Measurements from ENCODE around the gene SATB2.
A peak's percentile ranks its signal among the peaks of the same experiment; 100 is the strongest.

The SATB2 gene

GRCh38 chr2:199316851-199317250, 140.9 kb downstream of the SATB2 start:
- DNase-seq: no peak

DNA sequence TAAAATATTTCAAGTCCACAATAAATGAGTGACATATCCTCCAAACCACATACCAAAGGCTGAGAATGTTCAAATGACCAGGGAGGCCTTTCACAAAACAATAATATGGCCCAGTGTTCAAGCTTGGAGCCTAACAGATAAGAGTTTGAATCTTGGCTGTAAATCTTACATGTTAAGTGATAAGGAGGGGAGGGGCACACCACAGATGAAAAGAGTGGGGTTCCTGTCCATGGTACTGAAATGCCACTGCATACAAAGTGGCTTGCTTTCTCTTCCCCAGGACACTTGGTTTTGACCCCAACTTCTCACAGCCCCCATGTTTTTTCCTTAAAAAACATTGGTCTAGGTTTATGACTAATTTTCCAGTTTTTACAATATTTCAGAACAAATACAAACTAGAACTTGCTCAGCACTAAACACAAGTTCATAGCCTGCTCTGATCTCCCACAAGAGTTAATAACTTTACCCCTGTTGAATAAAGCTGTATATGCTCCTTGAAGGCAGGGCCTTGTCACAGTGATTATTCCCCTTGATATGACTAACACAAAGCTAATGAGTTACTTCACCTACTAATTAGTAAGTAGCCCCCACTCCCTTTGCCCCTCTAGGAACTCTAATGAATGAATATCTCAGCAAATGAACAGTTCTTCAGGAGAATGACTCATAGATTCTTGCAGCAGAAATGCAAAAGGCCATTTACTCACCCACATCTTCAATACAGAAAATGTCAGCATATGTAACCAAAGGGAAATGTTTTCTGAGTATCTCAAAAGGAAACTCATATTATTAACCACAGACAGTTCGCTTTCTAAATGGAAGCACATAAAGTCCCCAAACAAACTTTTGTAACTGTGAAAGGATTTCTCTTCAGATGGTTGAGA, 142.2 kb downstream of the SATB2 start:
- no peak for DNase-seq

- DNase-seq: no peak
These were observed 144.8 kb downstream of the SATB2 start for GRCh38 chr2:199312931-199313330.

DNA sequence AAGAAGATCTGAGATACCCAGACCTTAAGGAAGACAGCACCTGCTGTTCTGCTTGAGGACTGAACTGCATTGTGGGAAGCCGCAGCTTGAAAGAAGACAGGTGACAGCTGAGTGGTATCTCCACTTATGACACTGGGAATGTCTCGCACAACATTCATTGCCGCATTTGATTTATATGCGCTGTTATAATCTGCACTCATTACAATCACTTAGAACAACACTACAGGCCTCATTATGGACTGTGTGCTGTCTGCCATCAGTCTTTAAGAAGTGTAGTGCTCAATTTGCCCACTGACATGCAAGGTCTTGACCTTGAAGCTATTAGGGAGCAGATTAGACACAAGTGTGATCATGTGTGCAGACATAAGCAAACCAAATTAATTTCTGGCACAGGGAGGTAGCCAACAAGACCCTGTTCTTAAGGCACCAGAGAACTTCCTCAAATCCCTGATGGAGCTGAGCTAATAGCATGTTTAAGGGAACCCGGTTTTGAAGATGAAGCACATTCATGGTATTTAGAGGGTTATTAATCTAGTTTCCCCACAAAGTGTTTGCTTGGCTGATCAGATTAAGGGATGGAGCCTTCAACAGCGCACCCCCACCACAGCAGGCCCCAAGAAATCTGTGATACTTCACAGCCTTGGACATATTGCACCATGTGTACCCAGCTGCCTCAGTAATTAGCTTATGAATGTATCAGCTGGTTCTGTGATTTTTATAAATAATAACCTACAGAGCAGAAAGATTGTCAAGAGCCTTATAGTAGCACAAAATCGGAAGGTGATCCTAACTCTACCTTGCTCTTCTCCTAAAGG, 146.8 kb downstream of the SATB2 start:
- peak; percentile 82 for DNase-seq

GRCh38 chr2:199309973-199310372, 147.8 kb downstream of the SATB2 start:
- DNase-seq: peak; percentile 93

- no peak for DNase-seq
These were observed 148.3 kb downstream of the SATB2 start for GRCh38 chr2:199309411-199309810.

DNA sequence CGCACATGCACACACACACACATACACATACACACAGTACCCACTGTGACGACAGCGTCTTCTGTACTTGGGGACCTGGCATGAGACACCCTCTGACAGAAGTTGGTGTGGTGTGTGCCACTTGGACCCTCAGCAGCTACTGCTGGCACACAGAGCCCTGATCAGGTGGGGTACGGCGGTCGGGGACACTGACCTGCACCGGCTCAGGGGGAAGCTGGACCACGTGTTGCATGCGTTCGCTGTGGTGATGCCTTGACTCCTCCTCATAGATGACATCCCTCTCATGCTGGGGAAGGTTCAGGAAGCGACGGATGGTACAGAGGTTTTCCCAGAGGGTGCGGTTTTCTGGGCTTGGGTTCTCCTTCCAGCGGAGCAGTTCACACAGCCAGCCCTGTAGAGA, 149.2 kb downstream of the SATB2 start:
- DNase-seq: no peak

DNA sequence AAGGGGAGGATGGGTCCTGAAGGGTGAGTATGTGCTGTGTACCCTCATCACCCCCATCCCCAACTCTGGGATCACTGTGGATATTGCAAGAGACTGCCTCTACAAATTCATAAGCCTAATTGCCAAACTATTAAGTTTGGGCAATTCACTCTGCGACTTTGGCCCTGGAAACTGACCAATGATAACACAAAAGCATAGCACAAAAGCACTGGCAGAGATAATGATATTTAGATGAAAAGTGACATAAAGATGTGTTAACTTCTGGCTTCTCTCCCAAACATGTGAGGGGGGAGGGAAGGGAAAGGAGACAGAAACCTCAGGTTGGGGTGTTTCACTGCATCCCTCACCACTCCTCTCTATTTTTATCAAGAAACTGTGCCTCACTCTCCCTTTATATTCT, 150.3 kb downstream of the SATB2 start:
- no peak for DNase-seq

DNA sequence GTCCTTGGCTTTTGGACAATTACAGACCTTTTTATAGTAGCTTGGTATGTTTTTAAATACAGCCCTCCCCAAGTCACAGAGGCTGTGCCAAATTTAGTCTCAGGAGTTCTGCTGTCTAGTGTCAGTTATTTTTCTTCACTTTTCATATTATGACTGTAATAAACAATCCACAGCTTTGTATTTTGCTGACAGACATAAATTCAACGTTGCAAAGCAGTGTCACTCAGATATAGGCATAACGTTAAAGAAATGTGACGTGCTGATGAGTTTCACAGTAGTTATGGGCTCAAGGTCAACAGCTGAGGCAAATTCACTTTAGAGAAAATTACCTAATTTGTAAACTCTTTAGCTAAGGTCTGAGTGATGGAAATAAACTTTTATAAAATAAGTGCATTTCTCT, 151.6 kb downstream of the SATB2 start:
- no peak for DNase-seq

- DNase-seq: no peak
These were observed 154.0 kb downstream of the SATB2 start for GRCh38 chr2:199303728-199304177.

DNA sequence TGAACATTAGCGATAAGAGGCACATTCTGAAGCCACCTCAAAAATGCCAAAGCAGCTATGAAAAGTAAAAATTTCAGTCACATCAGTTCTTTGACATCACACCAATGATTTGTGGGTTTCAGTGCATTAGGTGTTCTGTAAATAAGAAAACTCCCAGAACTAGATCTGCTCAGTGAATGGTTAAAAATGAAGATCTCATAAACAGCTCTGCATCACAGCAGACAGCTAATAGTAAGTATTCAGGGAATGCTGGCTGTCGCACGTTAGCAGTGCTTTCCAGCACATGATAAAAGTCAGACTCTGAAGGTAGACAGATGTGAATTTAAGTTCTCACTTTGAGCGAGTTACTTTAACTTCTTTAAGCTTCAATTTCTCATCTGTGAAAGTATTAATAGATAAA, 154.9 kb downstream of the SATB2 start:
- DNase-seq: no peak

GRCh38 chr2:199288424-199288823, 169.3 kb downstream of the SATB2 start:
- no peak for DNase-seq

DNA sequence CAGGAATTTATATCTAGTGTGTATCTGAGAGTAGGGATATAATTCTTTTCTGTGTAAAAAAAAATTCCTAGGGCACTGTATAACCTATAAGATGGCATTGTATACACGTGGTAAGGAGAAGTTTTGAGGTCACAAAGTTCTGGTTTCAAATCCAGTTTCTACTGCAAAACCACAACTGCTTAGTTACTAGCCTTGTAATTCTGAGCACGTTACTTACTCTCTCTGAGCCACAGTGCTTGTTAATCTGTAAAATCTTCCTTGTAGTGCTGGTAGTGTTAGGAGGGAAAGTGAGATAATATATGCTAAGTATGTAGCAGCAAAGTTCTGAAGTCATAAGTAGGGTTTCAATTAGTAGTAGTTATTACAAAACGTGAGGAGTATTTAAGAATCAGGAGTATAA, 175.4 kb downstream of the SATB2 start:
- no peak for DNase-seq

DNA sequence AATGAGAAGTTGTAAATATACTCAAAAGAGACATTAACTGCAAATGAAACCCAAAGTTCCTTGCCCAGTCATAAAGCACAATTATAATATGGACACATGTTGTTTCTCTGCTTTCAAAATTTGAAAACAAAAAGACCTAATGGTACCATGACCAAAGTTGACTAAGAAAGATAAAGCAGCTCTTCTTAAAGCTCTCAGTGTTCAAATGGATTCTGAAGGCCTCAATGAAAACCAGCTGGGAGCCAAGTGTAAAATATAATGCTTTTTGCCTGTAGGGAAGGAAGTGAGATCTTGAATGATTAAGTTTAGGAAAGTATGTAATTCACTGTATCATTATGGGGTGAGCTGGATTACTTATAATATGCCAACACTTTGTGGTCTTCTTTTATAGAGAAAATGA, 178.6 kb downstream of the SATB2 start:
- DNase-seq: no peak

GRCh38 chr2:199278099-199278498, 179.6 kb downstream of the SATB2 start:
- DNase-seq: no peak

DNA sequence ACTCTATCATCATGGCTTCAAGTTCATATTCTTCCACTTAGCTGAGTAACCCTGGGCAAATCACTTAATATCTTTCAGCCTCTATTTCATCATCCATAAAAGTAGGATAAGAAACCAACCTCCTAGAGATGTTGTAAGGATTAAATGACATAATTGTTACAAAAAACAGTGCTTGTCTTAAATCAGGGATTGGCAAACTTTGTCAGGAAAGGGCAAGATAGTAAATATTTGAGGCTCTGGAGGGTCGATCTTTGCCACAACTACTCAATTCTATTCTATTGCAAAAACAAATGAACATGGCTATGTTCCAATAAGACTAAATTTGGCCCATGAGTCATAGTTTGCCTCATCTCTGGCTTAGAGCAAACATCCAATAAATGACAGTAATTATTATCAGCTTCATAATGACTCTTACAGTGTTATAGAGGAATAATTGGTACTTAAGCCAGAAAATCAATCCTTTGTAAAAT, 184.7 kb downstream of the SATB2 start:
- DNase-seq: no peak

GRCh38 chr2:199261936-199262335, 195.8 kb downstream of the SATB2 start:
- DNase-seq: no peak

- peak; percentile 44 for DNase-seq
These were observed 196.5 kb downstream of the SATB2 start for GRCh38 chr2:199261239-199261638.

GRCh38 chr2:199259671-199260070, 198.1 kb downstream of the SATB2 start:
- no peak for DNase-seq

DNA sequence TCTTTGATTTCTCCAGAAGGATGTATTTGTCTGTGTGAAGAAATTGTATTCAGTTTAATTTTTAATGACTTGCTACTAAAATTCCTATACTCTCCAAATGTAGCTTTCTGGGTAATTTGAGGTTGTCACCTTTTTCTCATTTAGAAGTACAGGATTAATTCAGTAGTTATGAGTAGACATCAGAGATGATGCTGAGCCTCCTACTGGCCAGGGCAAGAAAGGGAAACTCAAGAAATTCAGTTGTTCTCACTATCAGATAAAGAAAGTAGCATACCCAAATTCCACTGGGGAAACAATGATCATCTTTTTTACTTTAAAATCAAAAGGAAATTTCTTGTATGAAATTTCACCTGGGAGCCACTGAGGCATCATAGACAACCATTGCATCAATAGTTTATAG, 199.4 kb downstream of the SATB2 start:
- DNase-seq: no peak

DNA sequence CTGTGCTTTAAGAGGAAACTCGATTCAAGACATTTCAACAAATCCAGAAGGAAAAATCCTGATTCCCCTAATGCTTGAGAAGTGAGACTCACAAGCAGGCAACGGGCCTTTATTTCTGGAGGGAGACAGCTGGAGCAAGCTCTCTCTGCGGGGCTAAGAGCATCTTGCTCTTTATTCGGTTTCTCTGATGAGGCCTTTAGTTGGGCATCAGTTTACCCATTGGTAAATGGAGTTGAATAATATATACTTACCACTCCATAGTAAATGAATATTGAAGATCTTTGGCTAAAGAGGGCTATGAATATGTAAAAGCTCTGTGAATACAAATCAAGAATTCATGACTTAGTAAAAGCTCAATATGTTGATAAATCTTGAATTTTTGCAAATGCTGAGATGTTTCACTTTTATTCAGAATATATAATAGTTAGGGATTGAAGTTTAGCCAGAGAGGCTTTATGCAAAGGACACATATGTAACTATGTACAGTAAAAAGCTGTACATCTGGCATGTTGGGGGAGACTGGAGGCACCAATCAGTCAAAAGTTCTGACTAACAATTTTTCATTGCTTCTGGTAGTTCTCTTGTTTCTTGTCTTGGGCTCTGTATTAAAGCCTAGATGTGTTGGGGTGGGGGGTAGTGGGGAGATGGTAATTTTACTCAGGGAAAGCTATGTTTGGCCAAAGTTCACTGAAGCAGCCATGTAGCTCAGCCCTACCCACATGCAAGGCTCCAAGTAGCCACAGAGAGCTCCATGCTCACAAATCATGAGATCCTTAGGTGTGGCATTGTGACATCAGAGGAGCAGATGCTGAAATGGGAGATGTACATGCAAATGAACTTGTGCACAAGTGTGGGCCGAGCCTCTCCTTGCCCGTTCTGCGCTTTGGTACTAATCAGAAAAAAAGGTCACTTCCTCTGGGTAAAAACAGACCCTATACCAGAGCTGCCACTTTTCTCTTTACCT, 200.2 kb downstream of the SATB2 start:
- DNase-seq: no peak

DNA sequence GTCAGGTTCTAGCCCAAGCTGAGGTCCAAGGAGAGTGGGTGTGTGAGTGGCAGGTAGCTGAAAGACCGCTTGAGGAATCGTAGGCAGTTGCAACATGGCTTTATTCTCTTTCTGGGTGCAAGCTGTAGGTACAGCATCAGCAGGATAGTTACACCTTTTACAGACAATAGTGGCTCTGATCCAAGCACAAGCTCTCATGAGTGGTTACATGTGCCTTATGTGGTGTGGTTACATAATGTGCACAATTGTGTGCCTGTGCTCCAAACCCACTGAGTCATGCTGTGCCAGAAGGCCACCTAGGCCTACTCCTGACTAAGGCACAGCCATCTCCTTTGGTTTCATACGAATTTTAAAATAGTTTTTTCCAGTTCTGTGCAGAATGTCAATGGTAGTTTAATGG, 227.6 kb downstream of the SATB2 start:
- peak; percentile 6 for DNase-seq

Measured in NCI-H1694 treated with DMSO at 0.1 percent for 48 hours (cell line).